Endothelial cell of umbilical vein (primary cell): ENCODE results near the gene CPA1.

Experiments used
- CTCF ChIP-seq, 2 donors: IDR thresholded peaks; 1 replicate in 1 of 2; 2 replicates in 1 of 2; pipeline ENCODE4 v1.5.1; 2011; ENCODE audit warnings: low read length in 2 of 2, mild to moderate bottlenecking in 2 of 2, moderate library complexity in 2 of 2, control low read depth in 1 of 2, inconsistent platforms in 1 of 2, low read depth in 1 of 2; ENCODE audit not compliant: insufficient read depth in 1 of 2; ENCODE audit errors: extremely low read depth in 1 of 2
- EZH2 ChIP-seq: IDR thresholded peaks from 2 replicates; pipeline ENCODE4 v1.6.1; 2012; ENCODE audit warnings: borderline replicate concordance, low read depth, mild to moderate bottlenecking, moderate library complexity, low read length, inconsistent platforms; ENCODE audit not compliant: severe bottlenecking
- FOS ChIP-seq: IDR thresholded peaks from 2 replicates; pipeline ENCODE4 v1.6.1; 2011; ENCODE audit warnings: mild to moderate bottlenecking, low read length, moderate library complexity, borderline replicate concordance; ENCODE audit not compliant: insufficient read depth
- GATA2 ChIP-seq: IDR thresholded peaks from 2 replicates; pipeline ENCODE4 v1.7.0; 2011; ENCODE audit warnings: low read depth, mild to moderate bottlenecking, moderate library complexity, mixed read lengths, low read length; ENCODE audit not compliant: insufficient read length, insufficient read depth
- JUN ChIP-seq: IDR thresholded peaks from 2 replicates; pipeline ENCODE4 v1.6.1; 2011; ENCODE audit warnings: borderline replicate concordance, low read depth; ENCODE audit not compliant: insufficient read length, insufficient read depth
- MAX ChIP-seq: IDR thresholded peaks from 2 replicates; pipeline ENCODE4 v1.6.1; 2011; ENCODE audit not compliant: insufficient read depth, insufficient read length
- MYC ChIP-seq: IDR thresholded peaks from one replicate; pipeline ENCODE4 v1.6.1; 2011; ENCODE audit warnings: mild to moderate bottlenecking, low read depth, low read length
- POLR2A ChIP-seq: IDR thresholded peaks from 2 replicates; pipeline ENCODE4 v1.6.1; 2012; ENCODE audit warnings: low read depth, mild to moderate bottlenecking, control low read depth, low read length
- POLR2AphosphoS5 ChIP-seq: IDR thresholded peaks from 2 replicates; pipeline ENCODE4 v1.6.1; 2012; ENCODE audit warnings: low read depth, mild to moderate bottlenecking, control low read depth, low read length, moderate library complexity; ENCODE audit not compliant: insufficient read depth

- no peak for TF ChIP-seq MYC
- no peak for TF ChIP-seq CTCF (IDR thresholded peaks at IDR 0.05; ENCODE audit: extremely low read depth in 1 of 2, insufficient read depth in 1 of 2, low read depth in 1 of 2, low read length in 2 of 2)
- no peak for TF ChIP-seq POLR2A
- TF ChIP-seq GATA2: no peak
- TF ChIP-seq POLR2AphosphoS5: no peak
- no peak for TF ChIP-seq EZH2
- TF ChIP-seq JUN: no peak
- no peak for TF ChIP-seq MAX
- no peak for TF ChIP-seq FOS
These were observed 5.3 kb downstream of the CPA1 start for GRCh38 chr7:130385600-130386066.
